Ramos (cell line): ENCODE results near the gene MTUS2.

ENCODE experiments used
- in situ Hi-C: fragments of 300-500 bp; cut with MboI; formaldehyde crosslinking; loops from one replicate; pipeline ENCODE4 v1.14.3; 2022; ENCODE audit warnings: low sequenced_read_pairs; ENCODE audit not compliant: unreplicated experiment

The MTUS2 gene

DNA sequence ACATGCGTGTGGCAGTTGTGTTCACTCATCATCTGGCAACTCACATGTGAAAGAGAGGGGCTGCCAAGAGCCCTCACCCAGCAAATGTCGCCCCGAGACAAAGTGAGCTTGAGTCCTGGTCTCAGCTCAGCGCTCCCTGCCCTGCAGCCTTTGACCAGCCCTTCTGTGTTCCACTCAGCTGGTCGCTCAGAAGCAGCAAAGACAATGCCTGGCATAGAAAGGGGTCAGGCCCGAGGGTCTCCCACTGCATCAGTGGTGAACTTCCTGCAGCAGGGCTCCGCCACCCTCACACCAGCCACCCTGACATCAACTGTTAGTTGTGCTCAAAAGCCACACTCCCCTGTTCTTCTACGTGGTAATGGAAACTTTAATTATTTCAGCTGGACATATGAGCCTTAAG lies 707.4 kb downstream of the MTUS2 start:
- in situ Hi-C loops: no loop called here

DNA sequence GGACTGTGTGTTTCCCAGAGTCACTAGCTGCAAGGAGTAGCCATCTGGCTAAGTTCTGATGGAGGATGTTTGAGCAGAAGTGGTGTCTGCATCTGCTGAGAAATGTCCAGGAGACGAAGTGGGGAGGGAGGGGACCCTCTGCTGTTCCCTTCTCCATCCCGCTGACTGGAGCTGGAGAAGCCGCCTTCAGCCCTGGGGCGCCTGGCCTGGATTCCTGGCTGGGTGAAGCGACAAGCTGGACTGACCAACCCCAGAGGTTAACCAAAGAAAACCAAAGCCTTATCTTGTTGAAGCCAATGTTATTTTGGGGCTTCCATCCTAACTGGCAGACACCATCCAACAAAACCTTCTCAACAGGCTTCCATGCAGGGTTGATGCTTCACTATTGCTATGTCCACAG lies 707.8 kb downstream of the MTUS2 start:
- in situ Hi-C loops: no loop called here

DNA sequence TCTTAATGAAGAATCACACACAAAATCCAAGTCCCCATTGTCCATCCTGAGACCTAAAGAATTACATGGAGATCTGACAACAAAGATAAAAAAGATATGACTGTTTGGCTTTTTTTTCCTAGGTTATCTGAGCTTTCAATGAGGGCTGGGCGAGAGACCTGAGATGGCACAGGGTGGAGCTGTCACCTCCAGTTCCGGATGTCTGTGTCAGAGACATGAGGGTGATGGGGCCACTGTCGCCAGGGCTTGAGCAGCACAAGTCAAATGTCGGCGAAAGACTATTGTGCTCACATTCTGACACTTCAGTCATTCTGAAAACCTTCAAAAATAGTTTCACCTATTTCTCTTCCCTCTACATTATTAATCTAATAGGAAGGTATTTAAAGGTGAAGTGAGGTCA lies 709.6 kb downstream of the MTUS2 start:
- in situ Hi-C loops: no loop called here

DNA sequence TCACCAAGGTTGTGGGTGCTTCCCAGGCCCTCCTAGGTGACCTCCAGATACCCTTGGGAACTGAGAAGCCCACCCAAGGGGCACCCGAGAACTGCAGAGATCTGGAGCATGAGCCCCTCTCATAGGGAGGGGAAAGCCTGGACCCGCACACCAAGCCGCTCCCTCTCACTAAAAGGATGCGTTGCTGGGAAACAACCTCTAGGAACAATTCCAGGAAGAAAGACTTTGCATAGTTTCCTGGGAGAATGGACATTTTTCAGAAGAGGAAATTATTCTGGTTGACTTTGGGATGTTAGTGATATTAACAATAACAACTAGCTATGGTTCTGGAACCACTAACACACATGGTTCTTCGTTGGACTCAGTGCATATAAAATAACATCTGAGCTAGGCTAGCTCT lies 710.8 kb downstream of the MTUS2 start:
- in situ Hi-C loops: no loop called here

DNA sequence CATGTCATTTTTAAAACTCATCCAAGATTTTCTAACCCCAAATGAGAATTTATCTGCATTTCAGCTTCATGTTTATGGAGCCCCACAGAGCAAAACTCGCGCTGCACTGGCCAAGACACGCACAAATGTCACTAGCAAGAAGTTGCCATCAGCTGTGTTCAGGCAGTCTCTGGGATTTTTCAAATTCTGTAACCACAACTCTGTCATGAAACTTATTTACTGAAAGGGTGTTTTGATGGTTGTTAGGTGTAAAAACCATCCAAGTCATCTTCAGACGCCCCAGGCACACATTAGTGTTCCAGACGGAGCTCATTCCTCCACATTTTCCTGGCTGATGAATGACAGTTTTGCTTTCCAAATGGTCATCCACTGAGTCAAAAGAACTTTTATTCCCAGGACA lies 712.0 kb downstream of the MTUS2 start:
- in situ Hi-C loops: no loop called here

DNA sequence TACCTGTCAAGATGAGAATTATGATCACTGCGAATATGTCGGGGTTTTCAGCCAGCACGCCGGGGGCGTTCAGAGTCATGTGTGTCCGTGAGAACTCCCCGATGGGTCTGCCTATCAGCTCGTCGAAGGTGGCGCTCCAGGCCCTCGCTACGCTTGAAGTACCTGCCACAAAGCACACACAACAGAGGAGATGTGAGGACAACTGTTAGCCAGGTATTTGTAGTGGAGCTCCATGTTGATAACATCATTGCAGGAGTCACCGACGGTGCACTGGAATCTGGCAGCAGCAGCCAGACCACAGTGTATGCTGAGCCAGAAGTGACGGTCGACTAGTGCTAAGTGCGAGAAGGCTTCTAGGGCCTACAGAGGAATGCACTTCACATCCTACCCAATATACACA lies 712.7 kb downstream of the MTUS2 start:
- in situ Hi-C loops: no loop called here

DNA sequence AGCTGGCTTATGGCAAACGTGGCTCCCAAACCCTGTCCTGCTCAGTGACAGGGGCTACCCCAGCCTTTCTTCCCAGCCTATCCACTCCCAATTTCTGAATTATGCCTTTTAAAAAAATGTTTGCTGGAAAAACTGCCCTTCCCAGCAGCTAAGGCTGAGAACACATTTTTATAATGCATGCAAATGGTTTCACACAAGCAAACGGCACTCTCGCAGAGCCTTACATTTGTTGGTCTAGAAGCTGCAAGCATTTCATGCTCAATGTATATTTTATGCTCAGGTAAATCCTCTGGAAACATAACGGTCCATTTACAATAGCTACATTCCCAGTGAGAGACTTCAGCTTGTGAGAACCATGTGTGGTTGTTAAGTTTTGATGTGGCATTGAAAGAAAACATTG lies 713.9 kb downstream of the MTUS2 start:
- in situ Hi-C loops: no loop called here

DNA sequence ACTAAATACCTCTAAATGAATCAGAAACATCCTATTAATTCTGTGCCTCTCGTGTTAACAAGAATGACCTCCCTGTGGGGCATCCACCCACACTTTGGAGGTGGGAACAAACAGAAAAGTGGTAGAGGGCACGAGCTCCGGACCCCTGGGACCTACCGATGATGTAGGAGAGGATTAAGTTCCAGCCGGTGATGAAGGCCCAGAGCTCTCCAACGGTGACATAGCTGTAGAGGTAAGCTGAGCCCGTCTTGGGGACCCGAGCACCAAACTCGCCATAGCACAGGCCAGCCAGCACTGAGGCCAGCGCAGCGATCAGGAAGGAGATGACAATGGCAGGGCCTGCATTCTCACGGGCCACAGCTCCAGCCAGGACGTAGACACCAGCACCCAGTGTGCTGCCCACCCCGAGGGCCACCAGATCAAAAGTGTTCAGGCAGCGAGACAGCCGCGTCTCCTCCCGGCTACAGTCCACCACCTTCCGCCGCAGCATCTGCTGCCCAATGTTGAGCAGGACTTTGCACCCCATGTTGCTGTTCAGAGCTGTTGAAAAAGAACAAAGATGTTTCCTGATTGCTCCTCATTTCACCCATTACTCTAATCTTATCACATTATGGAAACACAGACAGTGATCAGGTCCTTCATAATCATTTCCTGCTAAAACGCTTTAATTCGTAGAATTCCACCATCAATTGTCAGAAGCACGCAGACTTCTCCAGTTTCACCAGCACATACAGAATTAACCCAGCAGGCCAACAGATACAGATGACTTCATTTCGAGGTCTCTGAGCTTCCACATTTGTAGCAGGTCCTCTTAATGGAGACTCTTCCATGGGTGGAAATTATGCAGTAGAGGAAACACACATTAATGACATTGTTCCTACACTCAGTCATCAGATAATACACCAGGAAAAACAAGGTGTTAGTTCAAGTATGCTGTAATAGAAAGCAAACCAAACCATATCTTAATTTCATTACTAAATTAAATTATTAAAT lies 715.8 kb downstream of the MTUS2 start:
- in situ Hi-C loops: no loop called here

DNA sequence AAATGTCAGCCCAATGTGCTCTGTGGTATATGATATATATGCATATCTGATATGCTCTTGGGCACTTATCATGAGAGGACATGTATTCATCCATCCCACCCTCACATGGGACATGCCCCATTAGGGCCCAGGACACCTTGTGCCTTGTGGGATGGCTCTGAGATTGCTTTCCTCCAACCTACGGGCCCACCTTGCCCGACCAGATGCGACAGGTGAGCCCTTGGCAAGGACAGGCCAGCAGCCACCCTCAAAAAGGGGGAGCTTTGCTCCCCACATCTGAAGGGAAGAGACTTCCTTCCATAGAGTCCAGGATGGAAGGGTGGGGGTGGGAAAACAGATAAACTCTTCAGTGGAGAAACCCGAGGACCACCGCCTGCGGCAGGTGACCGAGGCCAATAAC lies 716.7 kb downstream of the MTUS2 start:
- in situ Hi-C loops: no loop called here

DNA sequence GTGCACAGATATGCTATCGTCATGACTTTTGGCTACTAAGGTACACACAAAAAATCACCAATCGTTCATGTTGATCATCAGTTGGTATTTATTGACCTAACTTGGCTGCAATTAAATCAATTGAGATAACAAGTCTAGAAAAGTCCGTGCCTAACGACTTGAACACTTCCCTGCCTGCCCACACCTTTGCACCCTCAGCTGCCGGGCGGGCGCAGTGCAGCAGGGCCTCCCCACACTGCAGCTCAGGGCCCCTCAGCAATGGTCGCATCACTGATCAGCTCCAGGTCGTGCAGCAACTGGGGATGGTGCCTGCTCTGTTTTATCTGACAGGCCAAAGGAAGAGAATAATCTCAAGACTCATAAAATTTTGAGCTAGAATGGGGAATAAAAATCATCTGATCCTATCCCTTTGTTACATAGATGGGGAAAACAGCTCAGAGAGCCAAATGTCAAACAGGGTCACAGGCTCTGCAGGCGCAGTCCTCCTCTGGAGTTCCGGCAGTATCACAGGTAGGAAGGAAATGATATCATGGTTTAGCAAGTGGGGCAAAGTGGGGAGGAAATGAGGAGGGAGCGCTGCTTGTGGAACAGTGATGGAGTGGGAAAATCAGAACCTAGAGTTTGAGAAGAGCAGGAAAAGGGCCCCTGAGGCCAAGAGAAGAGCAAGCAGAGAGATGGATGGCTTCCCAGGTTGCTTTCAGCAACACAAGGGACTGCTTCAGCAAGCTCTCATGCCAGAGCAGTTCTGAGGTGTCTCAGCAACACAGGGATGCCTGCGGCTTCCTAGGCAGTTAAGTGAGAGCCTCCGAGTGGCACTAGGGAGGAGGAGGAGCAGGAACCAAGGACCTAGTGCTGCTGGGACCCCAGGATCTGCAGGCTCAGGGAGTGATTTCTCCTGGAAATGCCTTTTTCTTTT lies 717.9 kb downstream of the MTUS2 start:
- in situ Hi-C loops: no loop called here

DNA sequence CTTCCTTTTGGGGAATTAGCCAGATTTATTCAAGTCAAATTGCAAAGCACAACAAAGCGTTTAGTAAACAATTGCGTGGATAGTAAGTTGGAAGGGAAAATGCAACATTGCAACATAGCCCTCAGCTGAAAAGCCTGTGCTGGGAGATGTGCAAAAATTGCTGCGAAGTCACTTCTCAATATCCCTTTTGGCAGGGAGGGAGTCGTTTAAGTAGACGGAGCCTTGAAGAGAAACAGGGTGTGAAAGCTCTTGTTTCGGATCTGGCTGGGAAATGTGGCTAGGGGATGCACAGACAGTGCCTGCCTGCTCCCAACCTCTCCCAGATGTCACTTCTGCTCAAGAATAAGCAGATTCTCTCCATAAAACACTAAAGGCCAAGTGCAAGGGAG lies 718.5 kb downstream of the MTUS2 start:
- in situ Hi-C loops: no loop called here

DNA sequence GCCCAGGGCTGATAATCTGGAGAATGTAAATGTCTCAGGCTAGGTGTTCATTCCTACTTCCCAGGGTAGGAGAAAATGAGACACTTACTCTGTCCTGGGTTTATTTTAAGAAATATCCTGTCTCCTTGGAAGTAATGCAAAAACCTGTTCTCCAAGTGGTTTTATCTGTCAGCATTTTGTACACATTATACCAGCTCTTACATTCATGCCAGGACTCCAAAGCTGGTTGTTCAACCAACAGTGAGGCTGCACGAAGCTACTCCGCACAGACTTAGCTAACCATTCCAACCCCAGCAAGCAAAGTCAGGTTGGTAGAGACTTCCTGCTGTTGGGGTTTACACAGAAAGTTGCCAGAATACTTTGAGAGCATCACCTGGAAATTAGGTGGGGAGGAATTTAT lies 719.7 kb downstream of the MTUS2 start:
- in situ Hi-C loops: no loop called here

DNA sequence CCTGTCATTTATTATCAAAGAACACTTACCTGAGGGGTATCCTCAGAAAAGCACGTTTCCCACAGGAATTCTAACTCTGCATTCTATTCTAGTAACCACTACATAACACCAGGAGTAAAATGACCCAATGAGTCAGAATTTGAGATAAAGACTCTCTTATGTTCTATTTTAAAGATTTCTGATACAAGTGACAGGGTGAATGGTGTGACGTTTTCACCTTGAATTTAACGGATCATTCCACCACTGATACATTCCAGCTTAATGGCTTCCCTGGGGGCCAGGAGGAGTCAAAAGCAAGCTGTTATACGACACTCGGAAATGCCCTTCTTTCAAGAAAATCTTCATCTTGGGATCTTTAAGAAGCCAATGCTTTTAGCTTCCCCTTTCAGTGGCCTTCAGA lies 720.2 kb downstream of the MTUS2 start:
- in situ Hi-C loops: no loop called here

DNA sequence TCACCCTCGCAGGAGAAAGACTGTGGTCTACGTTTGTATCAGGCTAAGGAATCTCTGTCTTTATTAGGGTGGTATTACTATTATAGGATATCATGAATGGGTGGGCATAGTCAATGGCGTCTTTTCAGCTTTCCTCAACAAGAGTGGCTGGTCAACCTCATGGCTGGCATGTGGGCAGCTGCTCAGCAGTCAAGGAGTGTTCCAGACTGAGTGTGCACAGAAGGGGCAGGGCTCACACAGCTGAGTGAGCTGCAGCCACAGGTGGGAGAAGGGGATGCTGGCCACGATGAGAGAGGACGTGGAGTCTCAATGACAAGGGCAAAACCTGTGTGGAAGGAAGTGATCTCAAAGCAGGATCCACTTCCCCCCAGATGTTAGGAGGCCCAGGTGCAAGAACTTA lies 720.7 kb downstream of the MTUS2 start:
- in situ Hi-C loops: no loop called here

DNA sequence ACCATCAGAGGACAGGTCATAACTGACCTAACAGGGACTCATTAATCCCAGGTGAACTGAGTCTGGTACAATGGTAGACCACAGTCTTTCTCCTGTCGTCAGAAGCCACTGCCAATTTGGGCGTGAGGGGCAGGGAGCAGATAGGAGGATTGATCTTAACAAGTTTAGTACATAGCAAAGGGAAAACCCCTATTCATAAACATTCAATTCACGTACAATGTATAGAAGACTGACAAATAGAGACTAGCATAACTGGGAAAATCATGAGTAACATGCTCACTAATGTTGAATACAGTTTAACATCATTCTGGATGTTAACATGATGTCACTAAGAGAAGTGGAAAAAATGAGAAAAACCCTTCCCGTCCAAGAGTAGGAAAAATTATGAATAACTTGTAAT lies 721.3 kb downstream of the MTUS2 start:
- in situ Hi-C loops: no loop called here

DNA sequence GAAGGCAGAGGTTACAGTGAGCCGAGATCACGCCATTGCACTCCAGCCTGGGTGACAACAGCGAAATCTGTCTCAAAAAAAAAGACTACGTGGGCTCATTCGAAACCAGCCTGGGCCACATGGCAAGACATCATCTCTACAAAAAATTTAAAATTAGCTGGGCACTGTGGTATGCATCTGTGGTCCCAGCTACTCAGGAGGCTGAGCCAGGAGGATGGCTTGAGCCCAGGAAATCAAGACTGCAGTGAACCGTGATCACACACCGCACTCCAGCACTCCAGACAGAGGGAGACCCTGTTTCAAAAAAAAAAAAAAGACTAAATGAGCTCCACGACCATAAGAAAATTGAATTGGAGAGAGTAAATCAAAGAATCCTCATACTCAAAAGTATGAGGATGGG lies 722.2 kb downstream of the MTUS2 start:
- in situ Hi-C loops: no loop called here

DNA sequence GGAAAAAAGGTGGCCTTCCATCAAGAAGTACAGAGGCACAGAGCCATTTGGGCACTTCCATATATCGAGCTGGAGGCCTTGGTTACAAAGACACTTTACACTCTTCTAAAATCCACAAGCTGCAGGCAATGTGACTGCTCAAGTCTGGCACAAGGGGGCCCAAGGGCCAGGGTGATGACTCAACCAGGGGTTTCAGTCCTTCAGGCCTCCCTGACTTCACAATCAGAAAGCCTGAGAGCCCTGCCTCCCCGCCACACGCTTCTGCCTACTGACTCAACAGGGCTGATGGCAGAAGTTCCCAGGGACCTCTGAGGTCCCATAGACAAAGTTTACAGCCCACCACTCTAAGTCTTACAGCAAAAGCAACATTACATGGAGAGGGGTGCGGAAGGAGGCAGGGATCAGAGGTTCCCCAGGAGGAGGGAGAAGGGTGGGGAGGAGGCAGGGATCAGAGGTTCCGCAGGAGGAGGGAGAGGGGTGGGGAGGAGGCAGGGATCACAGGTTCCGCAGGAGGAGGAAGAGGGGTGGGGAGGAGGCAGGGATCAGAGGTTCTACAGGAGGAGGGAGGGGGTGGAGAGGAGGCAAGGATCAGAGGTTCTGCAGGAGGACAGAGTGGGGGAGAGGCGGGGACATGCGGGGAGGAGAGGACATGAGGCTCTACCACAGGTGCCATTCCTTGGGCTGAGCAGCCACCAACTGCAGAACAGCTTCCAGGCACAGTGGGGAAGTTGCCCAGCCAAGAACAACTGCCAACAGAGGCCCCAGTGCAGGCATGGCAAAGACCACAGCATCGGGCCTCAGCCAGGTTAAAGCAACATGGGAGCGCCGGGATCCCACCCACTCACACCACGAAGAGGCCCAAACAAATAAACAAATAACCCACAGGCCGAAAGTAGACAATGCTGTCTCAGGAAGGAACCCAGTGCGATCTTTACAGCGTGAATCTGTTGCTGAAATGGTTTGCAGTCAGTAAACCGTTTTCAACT lies 723.4 kb downstream of the MTUS2 start:
- in situ Hi-C loops: no loop called here

DNA sequence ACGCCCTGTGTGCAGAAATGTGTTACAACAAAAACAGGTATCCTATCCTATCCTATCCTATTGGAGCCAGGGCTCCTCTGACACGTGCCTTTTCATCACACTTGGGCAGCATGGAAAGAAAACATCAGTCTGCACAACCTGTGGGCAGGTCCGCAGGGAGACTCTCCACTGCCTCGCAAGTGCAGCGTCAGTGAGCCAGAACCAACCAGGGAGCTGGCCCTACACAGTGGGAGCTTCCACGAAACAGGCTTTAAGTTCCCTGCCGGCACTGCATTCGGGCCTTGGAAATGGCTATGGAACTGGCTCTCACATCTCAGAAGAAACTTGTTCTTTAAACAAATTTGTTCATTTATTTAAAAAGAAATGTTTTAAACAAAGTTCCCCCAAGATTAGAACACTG lies 725.8 kb downstream of the MTUS2 start:
- in situ Hi-C loops: no loop called here

DNA sequence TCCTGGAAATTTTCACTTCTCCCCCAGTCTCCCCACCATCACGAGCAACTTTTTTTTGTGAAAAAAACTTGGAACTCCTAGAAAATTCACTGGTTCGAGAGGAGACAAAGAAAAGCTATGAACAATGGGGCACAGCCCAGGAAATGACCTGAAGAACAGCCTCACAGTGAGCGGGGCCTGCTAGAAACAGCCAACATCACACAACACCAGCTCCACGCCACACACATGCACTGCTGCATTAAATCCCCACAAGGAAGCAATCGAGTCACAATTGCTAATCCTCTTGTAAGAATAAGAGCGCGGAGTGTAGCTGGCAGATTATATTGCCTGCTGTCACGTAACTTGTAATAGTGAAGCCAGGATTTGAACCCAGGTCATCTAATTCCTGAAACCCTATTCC lies 726.5 kb downstream of the MTUS2 start:
- in situ Hi-C loops: no loop called here

DNA sequence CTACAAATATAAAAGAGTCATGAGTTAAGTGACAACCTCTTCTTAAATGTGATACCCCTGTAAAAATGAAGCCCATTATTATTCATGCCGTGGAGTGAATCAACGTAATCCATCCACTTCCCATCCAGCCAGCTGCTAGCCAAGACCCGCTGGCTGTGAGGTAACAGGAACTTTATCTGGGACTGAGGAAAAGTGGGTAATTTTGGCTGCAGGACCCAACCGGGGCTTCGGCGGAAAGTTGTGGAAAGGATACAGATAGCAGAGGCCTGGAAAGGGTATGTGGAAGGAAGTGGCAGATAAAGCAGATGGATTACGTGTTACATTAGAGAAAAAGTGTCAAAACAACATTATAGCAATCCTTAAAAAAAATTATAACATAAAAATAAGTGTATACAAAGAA lies 727.0 kb downstream of the MTUS2 start:
- in situ Hi-C loops: no loop called here
